ENCODE measurements around the gene BAZ2A.
"Not testable (repeated sequence)": the region's sequence is repeated elsewhere in the genome, so short reads cannot be mapped to it uniquely, and the experiment has no call there.

BAZ2A gene

DNA sequence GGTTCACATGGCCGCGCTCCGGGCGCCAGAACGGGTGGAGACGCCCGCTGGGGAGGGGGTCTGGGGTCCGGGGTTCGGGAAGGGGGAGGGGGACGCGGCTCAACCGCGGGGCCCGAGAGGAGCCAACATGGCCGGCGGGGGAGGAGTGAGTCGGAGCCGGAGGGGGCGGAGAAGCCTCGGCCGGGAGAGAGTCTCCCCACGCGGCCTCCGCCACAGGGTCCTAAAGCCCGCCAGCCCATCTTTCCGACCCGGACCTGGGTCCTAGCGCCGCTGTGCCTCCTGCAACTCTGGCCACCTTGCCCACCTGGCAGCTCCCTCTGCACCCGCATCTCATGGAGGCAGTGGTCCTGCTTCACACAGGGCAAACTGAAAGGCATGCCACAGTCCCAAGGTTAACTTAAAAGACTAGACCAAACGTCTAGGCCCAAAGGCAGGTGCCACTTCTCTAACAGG is at the start of gene BAZ2A:
BAZ2A (minus strand) TSS at position 147 of the 453 bp plus-strand sequence. CDS start 12,796 bp downstream, outside the sequence.
- DNase-seq (ENCODE audit: low read depth, low spot score) = peak; percentile 67

DNA sequence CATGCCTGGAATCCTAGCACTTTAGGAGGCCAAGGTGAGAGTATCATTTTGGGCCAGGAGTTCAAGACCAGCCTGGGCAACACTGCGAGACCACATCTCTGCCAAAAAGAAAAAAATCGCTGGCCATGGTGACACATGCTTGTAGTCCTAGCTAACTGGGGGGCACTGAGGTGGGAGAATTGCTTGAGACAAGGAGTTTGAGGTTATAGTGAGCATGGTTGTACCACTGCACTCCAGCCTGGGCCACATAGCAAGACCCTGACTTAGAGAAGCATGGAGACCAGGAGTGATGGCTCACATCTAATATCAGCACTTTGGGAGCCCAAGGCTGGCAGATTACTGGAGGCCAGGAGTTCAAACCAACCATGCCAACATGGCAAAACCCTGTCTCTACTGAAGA is 48.7 kb upstream of the BAZ2A start:
- no peak for DNase-seq (ENCODE audit: low read depth, low spot score)

DNA sequence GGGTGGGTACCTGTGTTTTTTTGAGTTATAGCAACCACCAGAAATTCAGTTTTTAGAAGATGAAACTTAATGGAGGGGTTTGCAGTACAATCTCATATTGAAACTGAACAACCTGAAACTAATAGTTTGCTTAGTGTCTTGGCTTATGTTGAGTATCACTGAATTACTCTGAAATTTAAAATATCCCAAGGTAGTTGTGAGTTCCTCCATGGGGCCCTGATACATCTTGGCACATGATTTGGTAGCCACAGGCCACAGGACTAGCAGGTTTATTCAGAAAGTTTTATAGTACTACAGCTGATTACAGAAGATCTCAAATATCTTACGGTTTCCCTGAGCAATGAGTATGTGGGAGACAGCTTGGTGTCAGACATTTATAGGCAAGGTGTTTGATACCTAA is 47.6 kb upstream of the BAZ2A start:
- DNase-seq (ENCODE audit: low read depth, low spot score) = no peak

DNA sequence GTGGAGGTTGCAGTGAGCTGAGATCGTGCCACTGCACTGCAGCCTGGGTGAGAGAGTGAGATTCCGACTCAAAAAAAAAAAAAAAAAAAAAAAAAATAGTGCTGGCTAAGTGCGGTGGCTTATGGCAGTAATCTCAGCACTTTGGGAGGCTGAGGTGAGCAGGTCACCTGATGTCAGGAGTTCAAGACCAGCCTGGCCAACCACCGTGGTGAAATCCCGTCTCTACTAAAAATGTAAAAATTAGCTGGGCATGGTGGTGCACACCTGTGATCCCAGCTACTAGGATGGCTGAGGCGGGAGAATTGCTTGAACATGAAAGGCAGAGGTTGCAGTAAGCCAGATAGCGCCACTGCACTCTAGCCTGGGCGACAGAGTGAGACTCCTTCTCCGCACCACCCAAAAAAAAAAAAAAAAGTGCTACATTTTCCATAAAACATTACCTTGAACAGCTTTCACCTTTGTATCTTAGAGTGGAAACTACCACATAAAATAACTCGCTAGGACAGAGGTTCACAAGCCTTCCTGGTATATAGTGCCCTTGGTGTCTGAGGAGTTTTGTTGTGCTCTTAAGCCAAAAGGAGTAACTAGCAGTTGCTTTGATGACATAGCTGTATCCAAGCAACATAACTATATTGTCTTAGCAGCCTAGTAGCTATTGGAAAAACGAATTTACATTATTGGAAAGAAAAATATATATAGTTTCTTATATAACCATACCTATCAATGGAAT is 46.9 kb upstream of the BAZ2A start:
- no peak for DNase-seq (ENCODE audit: low read depth, low spot score)

DNA sequence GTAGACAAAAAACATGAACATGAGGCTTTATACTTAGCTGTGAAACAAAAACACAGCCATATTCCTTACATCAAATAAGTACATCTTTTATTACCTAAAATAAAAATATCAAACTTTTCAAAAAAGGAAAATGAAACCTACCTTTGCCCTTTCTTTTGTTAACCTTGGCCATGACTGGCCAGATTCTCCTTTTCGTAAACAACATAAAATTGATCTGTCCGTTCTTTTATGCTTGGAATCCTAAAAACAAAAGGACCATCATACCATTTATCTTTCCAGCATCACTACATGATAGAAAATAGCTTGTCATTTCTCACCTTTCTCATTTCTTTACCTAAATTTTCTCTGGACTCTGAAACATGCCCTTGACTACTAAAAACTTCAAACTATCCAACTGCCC is 41.5 kb upstream of the BAZ2A start:
- no peak for DNase-seq (ENCODE audit: low read depth, low spot score)

DNA sequence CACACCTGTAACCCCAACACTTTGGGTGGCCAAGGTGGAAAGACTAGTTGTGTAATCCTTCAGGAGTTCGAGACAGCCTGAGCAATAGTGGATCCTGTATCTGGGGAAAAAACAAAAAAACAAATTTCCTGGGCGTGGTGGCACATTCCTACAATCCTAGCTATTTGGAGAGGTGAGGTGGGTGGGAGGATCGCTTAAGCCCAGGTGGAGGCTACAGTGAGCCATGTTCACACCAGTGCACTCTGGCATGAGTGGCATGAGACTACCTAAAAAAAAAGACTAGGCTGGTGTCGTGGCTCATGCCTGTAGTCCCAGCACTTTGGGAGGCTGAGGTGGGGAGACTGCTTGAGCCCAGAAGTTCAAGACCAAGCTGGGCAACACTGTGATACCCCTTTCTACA is 40.7 kb upstream of the BAZ2A start:
- no peak for DNase-seq (ENCODE audit: low read depth, low spot score)

DNA sequence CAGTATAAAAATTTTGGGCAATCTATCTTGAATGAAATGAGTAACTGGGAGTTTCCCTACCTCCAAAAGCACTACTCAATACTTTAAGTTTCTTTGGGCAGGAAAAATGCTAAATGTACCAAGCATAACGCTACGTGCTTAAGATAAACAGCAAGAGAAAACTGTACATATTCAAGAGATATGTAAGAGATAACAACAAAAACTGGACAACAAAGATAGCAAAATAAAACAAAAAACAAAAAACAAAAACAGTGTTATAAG is 38.0 kb upstream of the BAZ2A start:
- DNase-seq (ENCODE audit: low read depth, low spot score) = no peak

DNA sequence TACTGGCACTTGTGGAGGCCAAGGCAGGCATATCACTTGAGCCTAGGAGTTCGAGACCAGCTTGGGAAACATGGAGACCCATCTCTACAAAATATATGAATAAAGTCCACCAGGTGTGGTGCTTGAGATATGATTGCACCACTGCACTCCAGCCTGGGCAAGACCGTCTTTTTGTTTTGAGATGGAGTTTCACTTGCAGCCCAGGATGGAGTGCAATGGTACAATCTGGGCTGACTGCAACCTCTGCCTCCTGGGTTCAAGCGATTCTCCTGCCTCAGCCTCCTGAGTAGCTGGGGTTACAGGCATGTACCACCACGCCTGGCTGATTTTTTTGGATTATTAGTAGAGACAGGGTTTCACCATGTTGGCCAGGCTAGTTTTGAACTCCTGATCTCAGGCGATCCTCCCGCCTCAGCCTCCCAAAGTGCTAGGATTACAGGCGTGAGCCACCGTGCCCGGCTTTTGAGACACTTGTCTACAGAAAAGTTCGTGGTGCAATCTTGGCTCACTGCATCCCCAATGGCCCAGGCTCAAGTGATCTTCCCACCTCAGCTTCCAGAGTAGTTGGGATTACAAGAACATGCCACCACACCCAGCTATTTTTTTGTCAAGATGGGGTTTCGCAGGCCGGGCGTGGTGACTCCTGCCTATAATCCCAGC is 32.0 kb upstream of the BAZ2A start:
- DNase-seq (ENCODE audit: low read depth, low spot score) = no peak

DNA sequence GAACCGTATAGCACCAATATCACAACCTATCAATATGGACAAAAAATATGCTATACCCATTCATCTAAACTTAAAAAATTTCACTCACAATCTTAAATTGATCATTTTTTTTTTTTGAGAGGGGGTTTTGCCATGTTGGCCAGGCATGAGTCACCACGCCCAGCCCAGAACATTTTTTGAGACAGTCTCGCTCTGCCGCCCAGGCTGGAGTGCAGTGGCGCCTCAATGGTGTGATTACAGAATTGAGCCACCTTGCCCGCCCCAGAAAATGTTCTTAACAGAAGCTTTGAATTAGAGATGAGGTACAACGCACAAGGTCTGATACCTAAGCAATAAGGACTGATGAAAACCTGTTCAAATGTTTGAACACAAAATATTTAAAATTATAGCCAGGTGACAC is 31.4 kb upstream of the BAZ2A start:
- DNase-seq (ENCODE audit: low read depth, low spot score) = no peak

DNA sequence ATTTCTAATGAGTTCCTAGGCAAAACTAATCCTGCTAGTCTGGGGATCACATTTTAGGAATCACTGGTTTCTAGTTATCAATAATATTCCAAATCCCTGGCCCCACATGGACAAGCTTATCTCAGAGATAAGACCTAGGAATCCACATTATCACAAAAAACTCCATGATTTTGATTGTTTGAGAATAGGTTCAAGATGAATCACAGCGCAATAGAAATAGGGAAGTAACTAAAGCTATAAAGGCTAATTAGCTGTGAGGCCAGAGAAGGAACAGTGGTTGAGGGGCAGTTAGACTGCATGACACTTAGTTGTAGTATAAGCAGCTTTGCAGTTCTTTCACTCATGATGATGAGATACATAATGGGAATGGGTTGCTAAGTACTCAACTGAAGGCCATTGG is 28.8 kb upstream of the BAZ2A start:
- no peak for DNase-seq (ENCODE audit: low read depth, low spot score)

DNA sequence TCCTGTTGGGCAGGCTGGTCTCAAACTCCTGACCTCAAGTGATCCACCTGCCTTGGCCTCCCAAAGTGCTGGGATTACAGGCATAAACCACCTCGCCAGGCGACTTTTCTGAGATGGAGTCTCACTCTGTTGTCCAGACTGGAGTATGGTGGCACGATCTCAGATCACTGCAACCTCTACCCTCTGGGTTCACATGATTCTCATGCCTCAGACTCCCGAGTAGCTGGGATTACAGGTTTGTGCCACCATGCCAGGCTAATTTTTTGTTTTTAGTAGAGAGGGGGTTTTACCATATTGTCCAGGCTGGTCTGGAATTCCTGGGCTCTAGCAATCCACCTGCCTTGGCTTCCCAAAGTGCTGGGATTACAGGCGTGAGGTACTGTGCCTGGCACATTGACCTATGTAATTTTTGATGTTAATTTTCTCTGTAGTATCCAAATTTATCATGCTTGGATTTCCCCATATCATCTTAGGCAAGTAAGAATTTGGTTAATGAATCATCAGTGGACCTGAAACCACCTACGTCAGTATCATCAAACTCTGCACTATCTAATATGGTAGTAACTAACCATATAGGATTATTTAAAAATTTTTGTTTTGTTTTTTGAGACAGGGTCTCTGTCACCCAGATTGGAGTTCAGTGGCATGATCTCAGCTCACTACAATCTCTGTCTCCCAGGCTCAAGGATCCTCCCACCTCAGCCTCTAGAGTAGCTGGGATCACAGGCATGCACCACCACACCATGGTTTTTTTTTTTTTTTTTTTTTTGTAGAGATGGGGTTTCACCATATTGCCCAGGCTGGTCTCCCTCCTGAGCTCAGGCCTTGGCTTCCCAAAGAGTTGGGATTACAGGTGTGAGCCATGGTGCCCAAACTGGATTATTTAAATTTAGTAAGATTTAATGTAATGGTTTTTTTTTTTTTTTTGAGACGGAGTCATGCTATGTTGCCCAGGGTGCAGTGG is 27.6 kb upstream of the BAZ2A start:
- DNase-seq (ENCODE audit: low read depth, low spot score) = no peak

DNA sequence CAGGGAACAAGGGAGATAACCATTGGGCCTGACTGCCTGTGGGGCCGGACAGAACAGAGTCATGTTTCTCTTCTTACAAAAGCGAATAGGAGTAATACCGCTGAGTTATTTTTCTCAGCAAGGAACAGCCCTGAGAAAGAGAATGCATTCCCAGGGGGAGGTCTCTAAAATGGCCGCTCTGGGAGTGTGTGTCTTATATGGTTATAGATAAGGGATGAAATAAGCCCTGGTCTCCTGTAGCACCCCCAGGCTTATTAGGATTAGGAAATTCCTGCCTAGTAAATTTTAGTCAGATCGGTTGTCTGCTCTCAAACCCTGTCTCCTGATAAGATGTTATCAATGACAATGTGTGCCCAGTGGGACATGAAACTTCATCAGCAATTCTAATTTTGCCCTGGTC is 23.7 kb upstream of the BAZ2A start:
- DNase-seq (ENCODE audit: low read depth, low spot score) = not testable (repeated sequence)

DNA sequence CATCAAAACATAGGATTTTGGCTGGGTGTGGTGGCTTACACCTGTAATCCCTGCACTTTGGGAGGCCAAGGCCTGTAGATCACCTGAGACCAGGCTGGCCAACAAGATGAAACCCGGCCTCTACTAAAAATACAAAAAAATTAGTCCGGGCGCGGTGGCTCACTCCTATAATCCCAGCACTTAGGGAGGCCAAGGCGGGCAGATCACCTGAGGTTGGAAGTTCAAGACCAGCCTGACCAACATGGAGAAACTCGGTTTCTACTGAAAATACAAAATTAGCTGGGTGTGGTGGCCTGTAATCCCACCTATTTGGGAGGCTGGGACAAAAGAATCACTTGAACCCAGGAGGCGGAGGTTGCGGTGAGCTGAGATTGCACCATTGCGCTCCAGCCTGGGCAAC is 17.9 kb upstream of the BAZ2A start:
- DNase-seq (ENCODE audit: low read depth, low spot score) = not testable (repeated sequence)

DNA sequence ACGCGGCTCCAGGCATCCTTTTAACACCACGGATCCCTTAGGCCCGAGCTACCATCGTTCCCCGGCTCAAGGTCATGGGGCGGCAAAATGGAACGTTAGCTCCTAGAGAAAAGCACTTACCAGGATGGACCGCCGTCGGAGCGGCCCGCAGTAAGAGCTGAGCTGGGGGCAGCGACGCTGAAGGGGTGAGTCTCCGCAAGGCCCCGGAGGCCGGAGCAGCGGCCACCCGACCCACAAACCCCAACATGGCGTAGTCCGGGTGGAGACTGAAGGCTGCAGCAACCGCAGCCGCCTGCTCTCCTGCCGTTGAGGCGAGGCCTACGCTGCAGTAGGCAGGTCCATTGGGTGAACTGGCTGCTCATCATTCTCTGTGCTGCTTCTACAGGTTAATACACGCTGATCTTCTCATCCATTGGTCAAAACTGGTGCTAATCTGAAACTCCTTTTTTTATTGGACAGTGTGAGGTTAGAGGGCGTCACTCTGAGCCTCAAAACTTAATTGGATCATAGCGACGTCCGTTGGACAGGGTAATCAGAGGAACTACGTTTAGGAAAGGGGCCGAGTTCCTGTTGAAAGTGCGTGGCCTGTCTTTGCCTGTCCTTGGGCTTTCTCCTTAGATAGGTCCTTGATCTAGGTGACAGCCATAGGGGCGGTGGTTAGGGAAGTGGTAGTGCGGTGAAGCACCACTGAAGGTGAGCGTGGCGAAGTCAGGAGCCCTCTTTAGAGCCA is 15.8 kb upstream of the BAZ2A start, which contains the start of gene ATP5F1B:
ATP5F1B (minus strand) TSS at position 268 of the 730 bp plus-strand sequence; CDS start at position 247, 21 bp downstream.
- peak; percentile 86 for DNase-seq (ENCODE audit: low read depth, low spot score)

DNA sequence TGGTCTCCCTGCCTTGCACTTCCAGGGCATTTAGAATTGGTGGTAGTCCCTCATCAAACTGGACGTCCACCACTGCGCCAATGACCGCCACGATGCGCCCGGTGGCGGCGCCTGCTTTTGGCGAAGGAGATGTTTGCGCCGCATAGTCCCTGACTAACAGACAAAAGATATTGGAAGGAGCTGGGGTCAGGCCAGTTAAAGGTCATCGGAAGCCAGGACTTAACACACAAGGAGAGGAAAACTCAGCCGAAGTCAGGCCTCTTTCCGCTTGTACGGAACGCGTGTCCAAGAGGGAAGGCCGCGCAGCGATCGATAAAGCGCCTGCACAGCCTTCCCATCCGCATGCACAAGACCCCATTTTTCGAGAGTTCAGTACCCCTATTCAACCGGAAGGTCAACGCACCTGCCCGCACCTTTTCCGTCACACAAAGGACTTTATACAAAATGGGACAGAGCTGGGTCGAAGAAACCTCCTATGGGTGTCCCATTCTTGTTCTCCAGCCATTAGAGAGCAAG is 15.1 kb upstream of the BAZ2A start:
- DNase-seq (ENCODE audit: low read depth, low spot score) = no peak

DNA sequence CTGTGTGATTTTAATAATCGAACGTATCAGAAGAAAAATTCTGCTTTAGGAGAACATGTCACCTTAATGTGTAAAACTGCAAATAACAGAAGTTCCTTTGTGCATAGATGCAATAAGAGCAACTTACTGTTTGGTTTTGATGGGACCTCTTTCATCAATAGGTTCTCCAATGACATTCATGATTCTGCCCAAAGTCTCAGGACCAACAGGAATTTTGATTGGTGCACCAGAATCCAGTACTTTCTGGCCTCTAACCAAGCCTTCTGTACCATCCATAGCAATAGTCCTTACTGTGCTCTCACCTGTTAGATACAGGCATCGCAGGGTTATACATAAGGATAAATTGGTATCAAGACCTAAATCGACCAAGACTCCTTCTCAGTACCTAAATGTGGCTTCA is 14.5 kb upstream of the BAZ2A start:
- no peak for DNase-seq (ENCODE audit: low read depth, low spot score)

DNA sequence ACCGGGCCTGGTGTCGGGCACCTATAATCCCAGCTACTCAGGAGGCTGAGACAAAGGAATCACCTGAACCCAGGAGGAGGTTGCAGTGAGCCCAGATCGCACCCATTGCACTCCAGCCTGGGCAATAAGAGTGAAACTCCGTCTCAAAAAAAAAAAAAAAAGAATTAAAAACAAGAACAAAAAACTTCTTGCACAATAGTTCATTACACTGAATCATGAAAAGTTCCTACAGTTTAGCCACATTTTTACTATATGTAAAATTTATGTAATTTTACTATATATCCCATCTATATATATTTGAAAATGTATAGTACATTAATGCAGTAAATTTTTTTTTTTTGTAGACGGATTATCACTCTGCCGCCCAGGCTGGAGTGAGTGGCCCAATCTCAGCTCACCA is 11.1 kb upstream of the BAZ2A start:
- DNase-seq (ENCODE audit: low read depth, low spot score) = no peak

DNA sequence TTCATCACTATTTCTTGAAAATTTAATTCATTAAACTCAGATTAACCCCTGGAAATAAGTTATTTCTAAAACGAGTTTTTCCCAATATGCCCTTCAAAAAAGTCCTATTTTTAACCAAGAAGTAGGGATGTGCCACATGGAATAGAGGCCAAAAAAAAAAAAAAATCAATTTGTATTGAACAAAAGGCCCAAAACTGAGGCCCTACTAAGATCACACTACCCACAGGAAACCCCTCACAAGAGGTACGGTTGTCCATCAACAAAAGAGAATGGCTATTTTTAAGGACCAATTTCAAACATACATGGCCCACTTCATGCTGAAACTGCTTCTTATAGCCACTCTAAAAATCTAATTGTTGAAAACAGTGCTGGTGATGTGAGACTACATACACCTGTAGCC is 7.5 kb upstream of the BAZ2A start:
- DNase-seq (ENCODE audit: low read depth, low spot score) = no peak

DNA sequence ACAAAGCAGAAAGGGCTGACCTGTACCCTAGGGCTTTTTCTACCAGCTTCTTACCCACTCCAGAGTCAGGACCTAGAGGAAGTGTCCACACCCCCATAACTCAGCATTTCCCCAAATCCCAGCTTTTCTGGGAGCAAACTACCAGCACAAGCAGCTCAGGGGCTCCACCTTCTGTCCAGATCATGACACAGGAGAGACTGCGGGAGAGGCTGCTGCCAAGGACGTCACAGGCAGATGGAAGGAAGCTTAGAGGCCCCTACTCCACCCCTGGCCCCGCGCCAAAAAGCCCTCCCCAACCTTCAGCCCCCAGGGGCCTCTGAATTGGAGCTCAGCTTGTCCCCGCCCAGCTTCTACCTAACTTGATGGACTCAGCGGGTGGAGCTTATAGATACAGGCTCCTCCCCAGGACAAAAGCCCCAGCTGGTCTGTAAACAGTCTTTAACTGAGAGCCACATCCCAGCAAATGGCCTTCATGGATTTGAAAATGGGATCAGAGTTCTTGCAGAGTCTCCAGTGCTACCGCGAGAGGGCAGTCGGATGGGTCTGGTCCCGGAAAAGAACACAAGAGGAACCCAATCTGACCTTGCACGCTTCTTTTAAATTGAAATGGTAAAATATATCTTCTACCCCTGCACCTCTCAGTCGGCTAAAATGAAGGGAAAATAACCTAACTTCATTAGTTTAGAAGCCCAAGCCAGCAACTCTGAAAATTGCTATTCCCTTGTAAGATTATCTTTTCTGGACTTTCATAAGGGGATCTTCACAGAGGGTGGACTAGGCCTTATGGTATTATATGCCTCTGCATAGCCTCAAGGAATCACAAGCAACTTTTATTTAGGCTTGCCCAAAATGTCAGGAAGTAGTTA is 6.8 kb upstream of the BAZ2A start:
- peak; percentile 84 for DNase-seq (ENCODE audit: low read depth, low spot score)
